ENCODE results near the gene PDYN. TPM values are rescaled to one million over a fixed set of nuclear protein-coding genes. Genes with fewer than 3 reads are reported as not detected.
A peak's percentile ranks its signal among the peaks of the same experiment; 100 is the strongest.

The PDYN gene
- polyA plus RNA-seq, 1 donor (not counting 4 experiments of a cell fraction or from before 2014, with no cell fraction given): not detected

- Histone ChIP-seq H3K27me3 (ENCODE audit: control insufficient read depth, extremely low read depth, insufficient read depth, low read length) (no peaks in the 10 kb centered on the region), H4K20me1 (ENCODE audit: control insufficient read depth, extremely low read depth, insufficient read depth, low read length) (no peaks in the 10 kb centered on the region), H3K79me2 (ENCODE audit: control insufficient read depth, insufficient read depth, low read length) (no peaks in the 10 kb centered on the region), H3K4me3 (ENCODE audit: control insufficient read depth in 2 of 3, extremely low read depth in 1 of 3, insufficient read depth in 2 of 3, low read depth in 1 of 3, low read length in 3 of 3) (no peak overlapping the region), H3K36me3 (ENCODE audit: control insufficient read depth in 2 of 2, extremely low read depth in 1 of 2, insufficient read depth in 2 of 2, low read length in 2 of 2) (peaks cover 2% of the 10 kb centered on the region in 2 experiments), H3K9me3 (ENCODE audit: control insufficient read depth, low read depth, low read length) (no peaks in the 10 kb centered on the region), H3K4me2 (ENCODE audit: control insufficient read depth, extremely low read depth, insufficient read depth, low read depth, low read length) (peak overlapping the region; percentile 44), H3K27ac (ENCODE audit: control insufficient read depth, insufficient read depth, low read length) (peak overlapping the region; percentile 45), H3K9ac (ENCODE audit: control insufficient read depth, extremely low read depth, insufficient read depth, low read length) (no peak overlapping the region), H3K4me1 (ENCODE audit: control insufficient read depth, extremely low read depth, insufficient read depth, low read length) (peaks cover 47% of the 10 kb centered on the region), H2AFZ (ENCODE audit: control insufficient read depth, low read length) (no peak overlapping the region), H3K9me1 (ENCODE audit: control insufficient read depth, extremely low read depth, insufficient read depth, low read length) (no peaks in the 10 kb centered on the region)
- no peak for TF ChIP-seq CTCF (optimal IDR thresholded peaks at IDR 0.05 in 1 of 3, IDR thresholded peaks at IDR 0.05 in 1 of 3, conservative IDR thresholded peaks at IDR 0.05 in 1 of 3; ENCODE audit: extremely low read depth in 1 of 3, insufficient read depth in 2 of 3, low read length in 3 of 3)
- DNase-seq (ENCODE audit: low read depth, low spot score) (no peak), FAIRE-seq (peak; percentile 76)
- dilution Hi-C loops (cut with MboI; ENCODE audit: extremely low pct_ligation_motif_present, low sequenced_read_pairs): no loop called here
Measured at GRCh38 chr20:1943275-1944002, 50.4 kb downstream of the PDYN start.

DNA sequence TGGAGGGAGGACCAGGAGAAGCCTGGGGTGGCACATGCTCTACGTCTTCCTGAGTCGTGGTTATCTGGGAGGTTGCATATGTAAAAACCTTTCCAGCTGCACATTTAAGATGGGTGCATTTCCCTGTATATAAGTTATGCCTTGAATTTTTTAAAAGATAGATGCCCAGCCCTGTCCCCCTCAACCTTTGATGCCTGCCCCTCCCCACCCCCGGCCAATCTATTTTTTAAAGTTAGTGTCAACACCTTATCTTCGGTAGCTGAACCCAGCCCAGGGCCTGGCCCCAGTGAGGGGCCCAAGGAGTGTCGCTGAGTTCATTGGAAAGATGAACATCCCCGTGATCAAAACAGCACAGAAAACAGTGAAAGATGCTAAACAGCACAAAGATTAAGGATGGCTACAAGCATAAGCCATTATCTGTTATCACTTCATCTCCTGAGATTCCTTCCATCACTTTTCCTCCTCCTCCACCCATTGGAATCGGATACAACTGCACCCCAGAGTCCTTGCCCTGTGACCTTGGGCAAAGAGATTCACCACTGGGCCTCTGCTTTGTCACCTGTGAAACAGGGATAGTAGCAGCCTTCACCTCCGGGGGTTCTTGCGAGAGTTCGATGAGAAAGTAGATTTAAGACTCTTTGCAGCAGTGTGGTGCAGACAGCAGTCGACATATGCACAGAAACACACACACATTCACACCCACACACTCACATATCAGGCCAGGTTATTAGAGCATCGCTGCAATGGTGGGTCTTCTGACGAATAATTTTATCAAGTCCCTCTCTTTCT lies 51.2 kb downstream of the PDYN start:
- Histone ChIP-seq H2AFZ (ENCODE audit: control insufficient read depth, low read length) (no peak overlapping the region), H3K4me1 (ENCODE audit: control insufficient read depth, extremely low read depth, insufficient read depth, low read length) (peaks cover 47% of the 10 kb centered on the region), H3K27me3 (ENCODE audit: control insufficient read depth, extremely low read depth, insufficient read depth, low read length) (no peaks in the 10 kb centered on the region), H3K9me1 (ENCODE audit: control insufficient read depth, extremely low read depth, insufficient read depth, low read length) (no peaks in the 10 kb centered on the region), H3K36me3 (ENCODE audit: control insufficient read depth in 2 of 2, extremely low read depth in 1 of 2, insufficient read depth in 2 of 2, low read length in 2 of 2) (peaks cover 2 to 3% of the 10 kb centered on the region in 2 experiments), H3K79me2 (ENCODE audit: control insufficient read depth, insufficient read depth, low read length) (no peaks in the 10 kb centered on the region), H3K4me2 (ENCODE audit: control insufficient read depth, extremely low read depth, insufficient read depth, low read depth, low read length) (no peak overlapping the region), H3K9me3 (ENCODE audit: control insufficient read depth, low read depth, low read length) (no peaks in the 10 kb centered on the region), H3K9ac (ENCODE audit: control insufficient read depth, extremely low read depth, insufficient read depth, low read length) (no peak overlapping the region), H4K20me1 (ENCODE audit: control insufficient read depth, extremely low read depth, insufficient read depth, low read length) (no peaks in the 10 kb centered on the region), H3K4me3 (ENCODE audit: control insufficient read depth in 2 of 3, extremely low read depth in 1 of 3, insufficient read depth in 2 of 3, low read depth in 1 of 3, low read length in 3 of 3) (no peak overlapping the region), H3K27ac (ENCODE audit: control insufficient read depth, insufficient read depth, low read length) (no peak overlapping the region)
- no peak for DNase-seq (ENCODE audit: low read depth, low spot score)
- dilution Hi-C loops (cut with MboI; ENCODE audit: extremely low pct_ligation_motif_present, low sequenced_read_pairs): no loop called here
- TF ChIP-seq CTCF (optimal IDR thresholded peaks at IDR 0.05 in 1 of 3, IDR thresholded peaks at IDR 0.05 in 1 of 3, conservative IDR thresholded peaks at IDR 0.05 in 1 of 3; ENCODE audit: extremely low read depth in 1 of 3, insufficient read depth in 2 of 3, low read length in 3 of 3) (no peak), EZH2 (IDR thresholded peaks at IDR 0.05; ENCODE audit: low read length) (no peak)
- FAIRE-seq: peak; percentile 39

All from keratinocyte (primary cell).